Activated CD4-positive, CD25-positive, alpha-beta regulatory T cell treated with anti-CD3 and anti-CD28 coated beads, Interleukin-2, amount 50 U/mL, for 24 hours (primary cell): ENCODE measurements around the gene RBMY1D.
"Not testable (repeated sequence)": the region's sequence is repeated elsewhere in the genome, so short reads cannot be mapped to it uniquely, and the experiment has no call there.

ENCODE experiments used
- ATAC-seq, 2 donors: fragments of 150-1000 bp; cut with Tn5 transposase; one replicate each; pipeline ENCODE4 v1.10.0; 2021; ENCODE audit warnings: mild to moderate bottlenecking in 1 of 2, moderate library complexity in 1 of 2

The RBMY1D gene

DNA sequence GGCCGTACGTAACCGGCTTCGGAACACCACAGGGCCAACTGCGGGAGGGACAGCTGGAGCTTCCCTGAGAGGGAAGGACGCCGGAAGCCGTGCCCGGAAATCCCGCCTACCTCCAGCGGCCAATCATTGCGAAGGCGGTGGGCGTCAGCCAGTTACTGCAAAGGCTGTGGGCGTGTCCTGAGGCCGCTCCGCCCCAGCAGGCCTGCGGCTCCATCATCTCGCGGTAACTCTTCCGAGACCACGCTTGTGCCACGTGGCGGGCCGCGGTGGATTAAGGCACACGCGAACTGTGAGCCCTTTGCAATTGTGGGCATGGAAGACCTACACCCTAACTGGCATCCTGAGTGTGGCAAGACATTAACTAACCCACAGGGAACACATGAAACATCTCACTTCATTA lies at the start of gene RBMY1D:
RBMY1D (minus strand) TSS at position 101 of the 400 bp plus-strand sequence. CDS start 2,013 bp downstream, outside the sequence.
- not testable (repeated sequence) for ATAC-seq

DNA sequence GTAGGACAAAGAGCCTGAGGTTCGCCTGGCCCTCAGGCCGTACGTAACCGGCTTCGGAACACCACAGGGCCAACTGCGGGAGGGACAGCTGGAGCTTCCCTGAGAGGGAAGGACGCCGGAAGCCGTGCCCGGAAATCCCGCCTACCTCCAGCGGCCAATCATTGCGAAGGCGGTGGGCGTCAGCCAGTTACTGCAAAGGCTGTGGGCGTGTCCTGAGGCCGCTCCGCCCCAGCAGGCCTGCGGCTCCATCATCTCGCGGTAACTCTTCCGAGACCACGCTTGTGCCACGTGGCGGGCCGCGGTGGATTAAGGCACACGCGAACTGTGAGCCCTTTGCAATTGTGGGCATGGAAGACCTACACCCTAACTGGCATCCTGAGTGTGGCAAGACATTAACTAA lies 23.6 kb upstream of the RBMY1D start, which contains the start of gene RBMY1E:
RBMY1E (minus strand) TSS at position 101 of the 400 bp plus-strand sequence. CDS start 1,978 bp downstream, outside the sequence.
- ATAC-seq, result not testable (repeated sequence)

GRCh38 chrY:21869407-21870076 lies 24.8 kb downstream of the RBMY1D start:
- peak; percentile 32 to 67 for ATAC-seq

- no peak for ATAC-seq
Observed at GRCh38 chrY:21845481-21845880, 48.8 kb downstream of the RBMY1D start.

GRCh38 chrY:21842090-21842489 lies 52.2 kb downstream of the RBMY1D start:
- no peak for ATAC-seq

DNA sequence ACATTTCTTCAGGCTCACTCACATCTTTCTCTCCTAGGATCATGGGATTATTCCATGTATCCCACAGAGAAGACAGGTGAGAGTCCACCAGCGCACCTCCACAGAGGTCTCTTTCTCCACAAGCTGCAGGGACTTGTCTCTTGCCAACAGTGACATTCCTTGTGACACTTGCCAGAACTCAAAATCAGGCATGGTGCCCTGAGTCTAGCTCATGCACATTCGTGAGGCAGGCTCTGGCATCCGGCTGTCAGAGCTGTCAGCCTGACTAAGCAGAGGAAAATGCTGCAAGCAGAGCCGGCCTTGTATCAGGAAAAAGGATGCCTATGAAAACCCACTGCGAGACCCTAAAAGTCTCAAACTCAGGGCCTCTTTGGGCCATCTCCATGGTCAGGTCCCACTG lies 54.8 kb downstream of the RBMY1D start:
- ATAC-seq, result no peak

GRCh38 chrY:21836343-21836742 lies 58.0 kb downstream of the RBMY1D start:
- no peak for ATAC-seq

DNA sequence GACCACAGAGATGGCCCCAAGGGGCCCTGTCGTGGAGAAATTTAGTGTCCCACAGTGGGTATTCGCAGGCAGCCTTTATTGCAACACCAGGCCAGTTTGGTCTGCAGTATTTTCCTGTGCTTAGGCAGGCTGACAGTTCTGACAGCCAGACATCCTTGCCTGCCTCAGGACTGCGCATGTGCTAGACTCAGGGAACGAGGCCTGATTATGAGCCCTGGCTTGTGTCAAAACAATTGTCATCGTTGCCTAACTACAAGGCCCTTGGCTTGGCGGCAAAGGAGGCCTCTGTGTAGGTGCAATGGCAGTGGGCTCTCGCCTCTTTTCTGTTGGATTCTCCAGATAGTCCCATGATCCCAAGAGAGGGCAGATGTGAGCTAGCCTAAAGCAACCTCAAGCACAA lies 59.3 kb downstream of the RBMY1D start:
- no peak for ATAC-seq
